IPS-18c (cell line): ENCODE results near the gene UCP2.

Experiments used
- H3K4me3 ChIP-seq: 2 replicates; pipeline ENCODE4 v1.7.0; 2013; ENCODE audit warnings: low read depth, mild to moderate bottlenecking, low read length, moderate library complexity; ENCODE audit not compliant: insufficient read depth
- H3K9me3 ChIP-seq: one replicate; pipeline ENCODE4 v1.6.1; 2013; ENCODE audit warnings: mild to moderate bottlenecking, low read length, moderate library complexity; ENCODE audit not compliant: control insufficient read depth, insufficient read depth

UCP2 gene, protein sequence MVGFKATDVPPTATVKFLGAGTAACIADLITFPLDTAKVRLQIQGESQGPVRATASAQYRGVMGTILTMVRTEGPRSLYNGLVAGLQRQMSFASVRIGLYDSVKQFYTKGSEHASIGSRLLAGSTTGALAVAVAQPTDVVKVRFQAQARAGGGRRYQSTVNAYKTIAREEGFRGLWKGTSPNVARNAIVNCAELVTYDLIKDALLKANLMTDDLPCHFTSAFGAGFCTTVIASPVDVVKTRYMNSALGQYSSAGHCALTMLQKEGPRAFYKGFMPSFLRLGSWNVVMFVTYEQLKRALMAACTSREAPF

GRCh38 chr11:73982595-73982989 is at the start of gene UCP2:
UCP2 (minus strand) TSS chr11:73982843; CDS start chr11:73978378, 4,465 bp downstream.
- no peaks in the 10 kb centered on the region for H3K9me3 ChIP-seq
- H3K4me3 ChIP-seq = peak within 1 kb of the TSS; percentile 61

DNA sequence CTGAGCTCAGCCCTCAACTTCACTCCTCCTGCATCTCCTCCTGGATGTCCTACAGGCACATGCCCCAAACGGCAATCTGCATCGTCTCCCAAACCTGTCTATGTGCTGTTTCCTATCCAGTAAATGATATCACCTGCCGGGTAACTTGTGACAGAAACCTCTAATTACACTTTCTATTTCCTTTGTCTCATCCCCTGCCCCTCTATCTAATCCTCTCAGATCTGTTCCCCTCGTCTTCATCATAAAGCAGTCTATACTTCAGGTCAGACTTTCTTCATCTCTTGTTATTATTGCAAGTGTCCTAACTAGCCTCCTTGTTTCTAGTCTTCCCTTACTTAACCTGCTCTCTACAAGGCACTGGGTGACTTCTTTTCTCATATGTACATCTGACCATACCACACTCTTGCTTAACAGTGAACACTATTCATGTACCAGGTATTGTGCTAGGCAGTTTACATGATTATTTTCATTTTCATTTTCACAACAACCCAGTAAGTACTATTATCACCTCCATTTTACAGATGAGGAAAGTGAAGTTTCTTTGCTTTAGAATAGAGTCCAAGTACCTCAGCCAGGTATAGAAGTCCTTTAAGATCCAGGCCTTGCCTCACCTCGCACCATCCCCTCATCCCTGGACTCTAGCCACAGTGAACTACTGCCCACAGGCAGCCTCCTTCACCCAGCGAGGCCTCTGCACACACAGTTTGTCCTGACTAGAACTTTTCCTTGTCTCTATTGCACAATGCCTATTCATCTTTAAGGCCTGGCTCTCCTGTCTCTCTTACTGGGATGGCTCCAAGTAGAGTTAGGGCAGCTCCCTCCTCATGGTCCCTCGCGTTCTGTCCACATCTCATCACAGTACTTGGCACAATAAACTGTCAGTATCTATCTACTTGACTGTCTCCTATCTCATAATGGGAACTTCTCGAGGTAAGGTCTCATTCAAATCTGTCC is 48.4 kb upstream of the UCP2 start:
- peaks cover 3% of the 10 kb centered on the region for H3K9me3 ChIP-seq
- no peak overlapping the region for H3K4me3 ChIP-seq

GRCh38 chr11:74025467-74026166 is 43.0 kb upstream of the UCP2 start:
- H3K4me3 ChIP-seq = no peak overlapping the region
- no peaks in the 10 kb centered on the region for H3K9me3 ChIP-seq

DNA sequence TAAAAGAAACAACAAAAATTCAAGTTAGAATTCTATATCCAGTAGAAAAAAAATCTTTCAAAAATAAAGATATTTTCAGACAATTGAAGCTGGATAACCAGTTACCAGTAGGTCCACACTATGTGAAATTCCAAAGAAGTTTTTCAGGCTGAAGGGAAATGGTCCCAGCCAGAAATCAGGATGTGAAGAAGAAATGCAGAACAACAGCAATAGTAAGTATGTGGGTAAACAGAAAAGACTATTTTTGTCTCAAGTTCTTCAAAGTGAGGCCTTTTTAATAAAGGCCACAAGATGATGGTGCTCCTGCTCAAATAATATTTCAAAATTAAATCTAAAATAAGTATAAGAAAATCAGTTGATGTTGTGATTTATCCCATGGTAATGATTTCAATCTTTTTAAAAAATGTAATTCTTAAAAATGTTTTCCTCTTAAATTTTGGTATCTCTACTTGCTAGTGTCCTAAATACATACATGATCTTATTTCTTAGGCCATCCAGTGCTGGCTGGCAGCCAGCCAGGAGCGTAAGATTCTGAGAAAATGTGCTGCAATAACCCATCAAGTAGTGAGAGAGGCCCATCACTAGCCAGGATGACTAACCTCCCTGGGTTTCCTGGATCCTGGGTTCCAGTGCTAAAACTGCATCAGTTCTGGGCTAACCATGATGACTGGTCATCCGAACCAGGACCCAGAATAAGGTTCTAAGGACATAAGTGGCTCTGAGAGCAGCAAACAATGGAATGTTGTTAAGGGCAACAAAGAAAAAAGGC is 41.8 kb upstream of the UCP2 start:
- no peak overlapping the region for H3K4me3 ChIP-seq
- no peaks in the 10 kb centered on the region for H3K9me3 ChIP-seq

DNA sequence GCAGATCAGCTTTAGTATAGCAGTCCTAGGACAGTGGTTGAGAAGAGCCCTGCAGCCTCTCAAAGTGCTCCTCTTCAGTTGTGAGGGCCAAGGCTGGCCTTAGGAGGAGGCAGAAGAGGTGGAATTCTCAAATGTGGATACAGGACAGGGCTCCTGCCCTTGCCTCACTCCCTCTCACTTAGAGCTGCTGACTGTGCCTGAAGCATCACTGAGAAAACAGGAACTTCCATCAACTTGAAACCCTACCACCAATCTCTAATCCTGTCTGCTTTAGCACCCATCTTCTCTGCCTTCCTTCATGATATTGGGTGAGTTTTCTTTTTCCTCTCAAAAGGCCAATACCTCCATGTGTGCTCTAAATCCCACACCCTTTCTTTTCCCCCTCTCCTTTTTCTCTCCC is 40.6 kb upstream of the UCP2 start:
- no peak overlapping the region for H3K4me3 ChIP-seq
- H3K9me3 ChIP-seq = no peaks in the 10 kb centered on the region

GRCh38 chr11:74022546-74022945 is 39.9 kb upstream of the UCP2 start:
- no peaks in the 10 kb centered on the region for H3K9me3 ChIP-seq
- no peak overlapping the region for H3K4me3 ChIP-seq

DNA sequence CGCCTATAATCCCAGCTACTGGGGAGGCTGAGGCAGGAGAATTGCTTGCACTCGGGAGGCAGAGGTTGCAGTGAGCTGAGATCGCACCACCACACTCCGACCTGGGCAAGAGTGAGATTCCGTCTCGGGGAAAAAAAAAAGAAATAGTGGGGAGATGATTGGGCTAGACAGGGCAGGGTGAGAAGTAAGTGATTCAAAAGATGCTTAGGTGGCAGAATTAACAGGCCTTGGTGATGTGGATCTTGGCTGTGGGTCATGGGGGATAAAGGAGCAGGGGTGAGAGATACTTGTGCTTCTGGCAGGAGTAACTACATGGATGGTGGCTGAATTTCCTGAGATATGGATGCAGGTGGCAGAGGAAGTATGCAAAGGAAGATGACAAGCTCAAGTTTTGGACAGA is 39.4 kb upstream of the UCP2 start:
- no peak overlapping the region for H3K4me3 ChIP-seq
- H3K9me3 ChIP-seq = no peaks in the 10 kb centered on the region

DNA sequence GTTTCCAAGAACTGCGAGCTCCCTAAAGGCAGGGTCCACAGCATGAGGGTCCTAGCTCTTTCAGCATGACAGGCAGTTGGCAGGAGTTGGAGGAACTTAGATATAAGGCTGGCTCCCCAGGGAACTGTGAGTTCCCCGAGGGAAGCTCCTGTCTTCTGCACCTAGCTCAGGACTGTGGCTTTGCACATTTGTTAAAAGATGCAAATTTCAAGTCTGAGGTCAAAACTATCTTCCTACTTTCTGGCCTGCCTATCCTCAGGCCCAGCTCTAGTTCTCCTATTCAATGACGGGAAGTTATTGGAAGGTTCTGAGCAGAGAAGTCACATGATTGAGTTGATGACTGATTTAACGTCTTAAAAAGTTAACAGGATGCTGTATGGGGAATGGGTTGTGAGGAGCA is 37.9 kb upstream of the UCP2 start:
- no peak overlapping the region for H3K4me3 ChIP-seq
- H3K9me3 ChIP-seq = no peaks in the 10 kb centered on the region

- Histone ChIP-seq H3K4me3 (no peak overlapping the region), H3K9me3 (no peaks in the 10 kb centered on the region)
These were observed 37.2 kb upstream of the UCP2 start for GRCh38 chr11:74019860-74020259.

GRCh38 chr11:74019104-74019738 is 36.6 kb upstream of the UCP2 start:
- Histone ChIP-seq H3K4me3 (no peak overlapping the region), H3K9me3 (no peaks in the 10 kb centered on the region)

- no peaks in the 10 kb centered on the region for H3K9me3 ChIP-seq
- no peak overlapping the region for H3K4me3 ChIP-seq
These were observed 35.8 kb upstream of the UCP2 start for GRCh38 chr11:74018331-74019005.

DNA sequence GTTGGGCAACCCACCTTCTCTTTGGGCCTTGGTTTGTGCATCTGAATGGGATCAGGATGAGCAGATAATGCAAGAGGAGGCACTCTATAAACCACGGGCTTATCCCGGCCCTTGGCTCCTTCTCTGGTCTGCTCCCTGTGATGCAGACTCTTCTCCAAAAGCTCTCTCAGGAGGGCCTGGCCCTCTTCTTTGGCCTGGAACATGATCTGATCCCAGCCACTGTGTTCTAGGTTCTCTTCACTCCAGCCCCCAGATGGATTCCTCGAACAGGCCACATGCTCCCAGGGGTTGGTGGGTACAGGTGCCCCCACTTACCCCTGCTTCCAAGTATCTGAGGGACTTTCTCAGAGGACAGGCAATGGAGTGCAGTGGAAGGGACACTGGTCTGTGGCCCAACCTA is 35.0 kb upstream of the UCP2 start:
- Histone ChIP-seq H3K4me3 (no peak overlapping the region), H3K9me3 (no peaks in the 10 kb centered on the region)

DNA sequence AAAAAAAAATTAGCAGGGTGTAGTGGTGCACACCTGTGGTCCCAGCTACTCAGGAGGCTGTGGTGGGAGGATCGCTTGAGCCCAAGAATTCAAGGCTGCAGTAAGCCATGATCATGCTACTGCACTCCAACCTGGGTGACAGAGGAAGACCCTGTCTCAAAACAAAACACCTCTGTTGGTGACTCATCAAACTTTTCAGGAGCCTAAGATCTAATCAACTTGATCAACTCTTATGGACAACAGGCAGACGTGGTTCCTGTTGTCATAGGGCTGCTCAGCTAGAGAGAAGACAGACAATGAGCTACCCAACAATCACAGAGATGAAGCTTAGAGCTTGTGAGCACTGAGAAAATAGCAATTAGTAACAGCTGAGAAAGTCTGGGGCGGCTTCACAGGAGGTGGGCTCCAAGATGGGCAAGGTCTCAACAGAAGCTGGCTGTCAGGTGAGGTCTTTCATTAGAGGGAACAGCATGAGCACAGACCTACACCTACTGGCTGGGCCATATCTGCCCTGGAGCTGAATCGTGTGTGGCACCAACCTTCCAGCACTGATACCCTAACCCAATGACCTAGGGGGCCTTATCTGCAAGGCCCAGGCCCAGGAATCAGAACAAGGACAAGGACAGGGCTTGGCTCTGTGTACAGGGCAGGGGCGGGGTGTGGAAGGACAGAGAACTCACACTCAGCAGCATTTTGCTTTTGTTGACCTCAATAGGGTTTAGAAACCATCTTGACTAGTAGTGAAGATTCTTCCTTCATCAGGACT is 33.5 kb upstream of the UCP2 start:
- Histone ChIP-seq H3K9me3 (no peaks in the 10 kb centered on the region), H3K4me3 (no peak overlapping the region)

GRCh38 chr11:74014880-74015279 is 32.2 kb upstream of the UCP2 start:
- H3K9me3 ChIP-seq = no peaks in the 10 kb centered on the region
- no peak overlapping the region for H3K4me3 ChIP-seq

GRCh38 chr11:74013141-74013540 is 30.5 kb upstream of the UCP2 start:
- Histone ChIP-seq H3K9me3 (no peaks in the 10 kb centered on the region), H3K4me3 (no peak overlapping the region)
